ENCODE results near the gene DBNDD1. TPM values are rescaled to one million over a fixed set of nuclear protein-coding genes. Genes with fewer than 3 reads are reported as not detected.

Gene DBNDD1
- total RNA-seq, 6 experiments from 2014 or later, result 1.9 to 2.6 (median 2.1) TPM

GRCh38 chr16:90053902-90054500 is 34.7 kb upstream of the DBNDD1 start:
- Mint-ChIP-seq H3K4me1 (ENCODE audit: low read depth) (peaks cover 19% of the 10 kb centered on the region), H3K27me3 (ENCODE audit: insufficient read depth) (peaks cover 15% of the 10 kb centered on the region), H3K4me3 (no peak overlapping the region), H3K36me3 (ENCODE audit: low read depth) (peaks cover 22% of the 10 kb centered on the region), H3K9me3 (peaks cover 33% of the 10 kb centered on the region), H3K27ac (no peak overlapping the region)
- DNase-seq, result no peak
- no peak for TF ChIP-seq CTCF (IDR thresholded peaks at IDR 0.05)

GRCh38 chr16:90050969-90051368 is 31.7 kb upstream of the DBNDD1 start:
- Mint-ChIP-seq H3K9me3 (peaks cover 33% of the 10 kb centered on the region), H3K36me3 (ENCODE audit: low read depth) (peaks cover 22% of the 10 kb centered on the region), H3K4me3 (no peak overlapping the region), H3K4me1 (ENCODE audit: low read depth) (no peaks in the 10 kb centered on the region), H3K27ac (no peak overlapping the region), H3K27me3 (ENCODE audit: insufficient read depth) (peaks cover 17% of the 10 kb centered on the region)
- DNase-seq, result no peak
- TF ChIP-seq CTCF (IDR thresholded peaks at IDR 0.05), result no peak

GRCh38 chr16:90048737-90049330 is 29.6 kb upstream of the DBNDD1 start:
- Mint-ChIP-seq H3K27ac (no peak overlapping the region), H3K27me3 (ENCODE audit: insufficient read depth) (peaks cover 10% of the 10 kb centered on the region), H3K36me3 (ENCODE audit: low read depth) (peaks cover 8% of the 10 kb centered on the region), H3K4me1 (ENCODE audit: low read depth) (no peaks in the 10 kb centered on the region), H3K9me3 (peaks cover 15% of the 10 kb centered on the region), H3K4me3 (no peak overlapping the region)
- TF ChIP-seq CTCF (IDR thresholded peaks at IDR 0.05), result no peak
- no peak for DNase-seq

- no peak for DNase-seq
- peaks cover 10% of the 10 kb centered on the region for H3K9me3 Mint-ChIP-seq
- no peaks in the 10 kb centered on the region for H3K4me1 Mint-ChIP-seq (ENCODE audit: low read depth)
- no peak for TF ChIP-seq CTCF (IDR thresholded peaks at IDR 0.05)
- no peak overlapping the region for H3K27ac Mint-ChIP-seq
- no peak overlapping the region for H3K4me3 Mint-ChIP-seq
- peaks cover 5% of the 10 kb centered on the region for H3K36me3 Mint-ChIP-seq (ENCODE audit: low read depth)
- H3K27me3 Mint-ChIP-seq (ENCODE audit: insufficient read depth), result peaks cover 10% of the 10 kb centered on the region
Measured at GRCh38 chr16:90048347-90048722, 29.1 kb upstream of the DBNDD1 start.

GRCh38 chr16:90047714-90048346 is 28.6 kb upstream of the DBNDD1 start:
- TF ChIP-seq CTCF (IDR thresholded peaks at IDR 0.05), result no peak
- no peaks in the 10 kb centered on the region for H3K36me3 Mint-ChIP-seq (ENCODE audit: low read depth)
- peaks cover 5% of the 10 kb centered on the region for H3K9me3 Mint-ChIP-seq
- no peak overlapping the region for H3K4me3 Mint-ChIP-seq
- H3K4me1 Mint-ChIP-seq (ENCODE audit: low read depth), result no peaks in the 10 kb centered on the region
- peaks cover 7% of the 10 kb centered on the region for H3K27me3 Mint-ChIP-seq (ENCODE audit: insufficient read depth)
- DNase-seq, result no peak
- no peak overlapping the region for H3K27ac Mint-ChIP-seq

Data from HFFc6 (cell line).